Motor neuron (in vitro differentiated cells): ENCODE measurements around the gene ZNF564. TPM values are rescaled to one million over a fixed set of nuclear protein-coding genes. Genes with fewer than 3 reads are reported as not detected.
"Not testable (repeated sequence)": the region's sequence is repeated elsewhere in the genome, so short reads cannot be mapped to it uniquely, and the experiment has no call there.

Source experiments
- ATAC-seq, 8 experiments: fragments of 200-7000 bp; cut with Tn5 transposase; replicated peaks in 6 of 8; 2 replicates each; pipeline ENCODE4 v1.8.0; 2021; ENCODE audit warnings: mild to moderate bottlenecking in 8 of 8, moderate library complexity in 8 of 8
- H3K27ac ChIP-seq, 2 donors: fragments of 250-450 bp; sonication (Bioruptor Pico); 2 replicates each; pipeline ENCODE4 v1.9.0; 2021; ENCODE audit warnings: antibody characterized with exemption in 2 of 2, mild to moderate bottlenecking in 2 of 2, moderate library complexity in 1 of 2
- H3K4me1 ChIP-seq, 2 donors: fragments of 250-450 bp; sonication (Bioruptor Pico); replicated peaks in 1 of 2; 2 replicates each; pipeline ENCODE4 v1.6.1; 2021; ENCODE audit warnings: antibody characterized with exemption in 2 of 2, mild to moderate bottlenecking in 2 of 2, moderate library complexity in 1 of 2
- H3K4me3 ChIP-seq, 5 donors: fragments of 250-450 bp; sonication (Bioruptor Pico); 2 replicates each; pipeline ENCODE4 v1.9.0; 2021; ENCODE audit warnings: antibody characterized with exemption in 5 of 5, mild to moderate bottlenecking in 5 of 5, moderate library complexity in 4 of 5
- WGBS, 10 experiments: fragments of 450-650 bp; shearing (Covaris generic); methylation state at CpG; one replicate each; pipeline ENCODE4 v1.0.0; 2022; 5-methylcytosine and 5-hydroxymethylcytosine counted together
- in situ Hi-C, 9 experiments: fragments of 400-800 bp; cut with MboI; loops; one replicate each; pipeline ENCODE4 v1.15.0; 2021; ENCODE audit warnings: low sequenced_read_pairs in 9 of 9, low pct_unique_long_range_greater_than_20kb in 2 of 9; ENCODE audit not compliant: unreplicated experiment in 9 of 9
- total RNA-seq, 8 experiments: library from RNA; unstranded; fragments of 300-600 nt; gene quantifications; 2 replicates each; pipeline versions ENCODE4 v1.2.3 to v1.2.4, GENCODE V29; 2022

ZNF564 gene
- total RNA-seq, result 10 to 100 TPM in 6 of 8 experiments, 1 to 10 TPM in 2; 4.0 to 20.6 (median 15.5) TPM

DNA sequence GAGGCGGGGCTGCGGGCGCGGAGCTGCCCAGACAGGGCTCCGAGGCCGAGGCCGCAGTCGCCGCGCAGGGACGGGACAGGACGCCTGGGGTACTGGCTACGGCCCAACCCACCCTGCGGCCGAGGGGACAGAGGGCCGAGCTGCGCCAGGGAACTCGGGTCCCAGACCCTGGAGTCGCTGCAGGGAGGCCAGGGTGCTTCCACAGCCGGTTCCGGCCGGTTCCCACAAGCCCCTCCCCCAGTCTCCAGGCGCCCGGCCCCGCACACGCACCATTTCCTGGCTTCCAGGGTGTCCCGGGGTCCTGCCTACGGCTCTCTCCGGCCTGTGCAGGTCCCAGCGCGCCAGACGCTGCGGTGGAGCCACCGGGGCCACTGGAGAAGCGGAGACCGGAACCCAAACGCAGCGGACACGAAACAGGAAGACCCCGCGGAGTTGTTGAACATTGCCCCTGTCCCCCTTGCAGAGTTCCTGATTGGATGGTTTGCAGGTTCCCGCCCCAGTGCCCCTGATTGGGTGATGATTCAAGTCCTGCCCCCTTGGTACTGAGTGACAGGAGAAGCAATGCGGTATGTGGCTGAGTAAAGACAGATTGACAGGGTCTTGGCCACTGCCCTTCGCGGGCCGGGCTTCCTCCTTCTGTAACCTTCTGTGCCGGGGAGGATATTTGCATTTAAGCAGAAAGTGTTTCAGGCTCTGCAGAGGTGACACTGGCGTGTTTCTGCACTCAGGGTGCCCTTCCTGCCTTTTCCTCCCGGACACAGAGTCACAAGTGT is at the start of gene ZNF564:
ZNF564 (minus strand) TSS at position 423 of the 773 bp plus-strand sequence; CDS start at position 273, 150 bp downstream.
- in situ Hi-C loops, result no loop called here
- 0 to 8% (median 0%) methylated on average over 2 to 10 of the region's 49 CpGs; no CpG with 5 or more reads in 5 of the 10 experiments for WGBS, 10 experiments

DNA sequence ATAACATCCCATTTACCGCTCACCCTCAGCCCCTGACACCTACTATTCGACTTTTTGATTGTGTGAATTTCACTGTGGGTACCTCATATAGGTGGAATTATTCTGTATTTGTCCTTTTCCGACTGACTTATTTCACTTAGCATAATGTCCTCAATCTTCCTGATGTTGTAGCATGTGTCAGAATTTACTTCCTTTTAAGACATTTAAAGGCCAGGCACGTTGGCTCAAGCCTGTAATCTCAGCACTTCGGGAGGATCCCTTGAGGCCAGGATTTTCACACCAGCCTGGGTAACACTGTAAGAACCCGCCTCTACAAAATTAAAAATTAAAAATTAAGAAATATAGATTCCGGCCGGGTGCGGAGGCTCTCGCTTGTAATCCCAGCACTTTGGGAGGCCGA is 46.3 kb upstream of the ZNF564 start:
- no peak for ATAC-seq
- 77 to 93% (median 86%) methylated on average over 4 to 11 of the region's 11 CpGs; no CpG with 5 or more reads in 2 of the 10 experiments for WGBS, 10 experiments
- in situ Hi-C loops, result no loop called here

More for the DNA sequence above, at the start of gene ZNF564:
- peak; percentile 91 to 96 (median 94) for ATAC-seq
- peak within 1 kb of the TSS; percentile 93 to 98 for H3K27ac ChIP-seq
- peaks cover 14 to 18% of the 10 kb centered on the region in 2 donors for H3K4me1 ChIP-seq
- peak within 1 kb of the TSS; percentile 62 to 84 (median 74) for H3K4me3 ChIP-seq

DNA sequence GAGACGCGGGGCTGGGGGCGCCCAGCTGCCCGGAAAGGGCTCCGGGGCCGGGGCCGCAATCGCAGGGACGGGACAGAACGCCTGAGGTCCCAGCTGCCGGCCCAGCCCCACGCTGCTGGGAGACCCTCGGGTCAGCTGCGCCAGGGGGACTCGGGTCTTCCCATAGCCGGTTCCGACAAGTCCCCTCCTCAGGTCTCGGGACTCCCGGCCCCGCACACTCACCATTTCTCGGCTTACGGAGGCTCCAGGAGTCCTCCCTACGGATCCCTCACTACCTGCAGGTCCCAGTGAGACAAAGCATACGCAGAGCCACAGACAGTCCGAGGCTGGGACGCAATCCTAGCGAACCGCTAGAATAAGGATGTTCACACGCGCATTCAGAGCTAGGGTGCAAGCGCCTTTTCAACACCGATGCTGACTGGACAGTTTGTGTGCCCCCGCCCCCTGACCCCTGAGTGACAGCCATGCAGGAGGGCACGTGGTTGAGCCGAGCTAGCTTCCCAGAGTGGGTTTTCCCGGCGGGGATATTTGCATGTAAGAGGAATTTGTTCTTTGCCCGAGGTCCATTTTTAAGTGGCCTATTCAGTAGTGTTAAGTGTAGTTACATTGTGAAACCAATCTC is 45.8 kb upstream of the ZNF564 start:
- Histone ChIP-seq H3K27ac (no peak overlapping the region), H3K4me1 (no peaks in the 10 kb centered on the region), H3K4me3 (no peak overlapping the region)
- 55 to 100% (median 75%) methylated on average over 1 to 14 of the region's 38 CpGs; no CpG with 5 or more reads in 2 of the 10 experiments for WGBS, 10 experiments
- in situ Hi-C loops, result no loop called here
- ATAC-seq, result no peak

More for the DNA sequence above, 46.3 kb upstream of the ZNF564 start:
- Histone ChIP-seq H3K4me1 (no peaks in the 10 kb centered on the region), H3K27ac (no peak overlapping the region), H3K4me3 (no peak overlapping the region)

DNA sequence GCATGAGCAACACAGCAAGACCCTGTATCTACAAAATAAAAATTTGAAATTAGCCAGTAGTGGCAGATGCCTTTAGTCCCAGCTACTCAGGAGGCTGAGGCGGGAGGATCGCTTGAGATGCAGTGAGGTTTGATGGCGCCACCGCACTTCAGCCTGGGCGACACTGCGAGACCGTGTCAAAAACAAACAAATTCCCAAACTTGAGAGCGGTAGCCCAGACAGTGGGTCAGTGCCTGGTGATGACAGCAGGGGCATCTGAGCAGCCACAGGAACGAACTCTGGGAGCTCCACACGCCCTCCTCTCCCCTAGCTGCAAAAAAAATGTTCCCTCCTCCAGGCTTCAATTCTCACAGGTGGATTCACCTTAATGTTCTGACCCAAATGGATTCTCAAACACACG is 45.2 kb upstream of the ZNF564 start:
- Histone ChIP-seq H3K4me3 (no peak overlapping the region), H3K4me1 (no peaks in the 10 kb centered on the region), H3K27ac (no peak overlapping the region)
- ATAC-seq, result no peak
- in situ Hi-C loops, result no loop called here
- WGBS, 10 experiments, result 83 to 100% (median 95%) methylated on average over 1 to 10 of the region's 11 CpGs; no CpG with 5 or more reads in 4 of the 10 experiments

DNA sequence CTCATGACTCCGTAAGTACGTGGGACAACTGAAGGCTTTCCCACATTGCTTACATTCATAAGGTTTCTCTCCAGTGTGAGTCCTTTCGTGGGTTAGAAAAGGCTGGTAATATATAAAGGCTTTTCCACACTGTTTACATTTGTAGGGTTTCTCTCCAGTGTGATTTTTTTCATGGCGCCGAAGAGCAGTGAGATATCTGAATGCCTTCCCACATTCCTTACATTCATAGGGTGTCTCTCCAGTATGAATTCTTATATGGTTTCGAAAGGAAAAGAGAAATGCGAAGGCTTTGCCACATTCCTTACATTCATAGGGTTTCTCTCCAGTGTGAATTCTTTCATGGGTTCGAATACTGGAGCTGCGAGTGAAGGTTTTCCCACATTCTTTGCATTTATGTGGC is 29.8 kb upstream of the ZNF564 start:
- no peak overlapping the region for H3K27ac ChIP-seq
- H3K4me3 ChIP-seq, result no peak overlapping the region
- in situ Hi-C loops, result no loop called here
- ATAC-seq, result no peak
- 66 to 100% (median 92%) methylated on average over 1 to 7 of the region's 9 CpGs for WGBS, 10 experiments
- no peaks in the 10 kb centered on the region for H3K4me1 ChIP-seq

DNA sequence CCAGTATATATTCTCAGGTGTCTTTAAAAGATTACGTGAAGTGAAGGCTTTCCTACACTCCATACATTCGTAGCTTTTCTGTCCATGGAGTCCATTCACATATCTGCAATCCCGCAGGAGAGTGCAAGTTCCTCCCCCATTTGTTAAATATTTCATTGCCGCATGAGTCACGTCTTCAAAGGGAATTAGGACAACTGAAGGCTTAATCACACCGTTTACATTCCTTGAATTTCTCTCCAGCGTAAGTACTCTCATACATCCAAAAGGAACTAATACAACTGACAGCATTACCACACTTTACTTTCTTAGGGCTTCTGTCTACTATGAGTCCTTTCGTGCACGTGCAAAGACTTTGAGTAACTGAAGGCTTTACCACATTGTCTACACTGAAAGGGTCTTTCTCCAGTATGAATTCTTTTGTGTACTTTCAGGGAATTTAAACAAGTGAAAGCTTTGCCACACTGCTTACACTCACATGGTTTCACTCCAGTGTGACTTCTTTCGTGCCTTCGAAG is 29.0 kb upstream of the ZNF564 start:
- no peak overlapping the region for H3K27ac ChIP-seq
- 80 to 98% (median 93%) methylated on average over 2 to 11 of the region's 11 CpGs for WGBS, 10 experiments
- in situ Hi-C loops, result no loop called here
- H3K4me1 ChIP-seq, result no peaks in the 10 kb centered on the region
- H3K4me3 ChIP-seq, result no peak overlapping the region
- ATAC-seq, result no peak

DNA sequence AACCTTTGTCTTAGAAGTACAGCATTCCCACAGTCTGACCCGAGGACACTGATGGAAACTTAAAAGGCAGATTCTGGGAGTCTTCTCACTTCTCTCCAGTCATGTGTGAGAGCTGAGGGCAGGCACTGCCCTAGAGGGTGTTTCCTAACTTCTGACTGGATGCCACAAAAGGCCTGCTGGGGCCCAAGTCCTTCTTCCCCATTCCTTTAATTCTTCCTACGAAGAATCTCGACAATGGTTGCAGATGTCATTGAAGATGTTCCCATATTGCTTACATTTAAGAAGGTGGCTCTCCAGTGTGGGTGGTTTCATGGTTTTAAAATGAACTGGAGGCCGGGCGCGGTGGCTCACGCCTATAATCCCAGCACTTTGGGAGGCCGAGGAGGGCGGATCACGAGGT is 27.4 kb upstream of the ZNF564 start:
- Histone ChIP-seq H3K4me1 (no peaks in the 10 kb centered on the region), H3K27ac (no peak overlapping the region), H3K4me3 (no peak overlapping the region)
- ATAC-seq, result no peak
- in situ Hi-C loops, result no loop called here
- WGBS, 10 experiments, result 60 to 98% (median 80%) methylated on average over 1 to 8 of the region's 10 CpGs; no CpG with 5 or more reads in 5 of the 10 experiments

DNA sequence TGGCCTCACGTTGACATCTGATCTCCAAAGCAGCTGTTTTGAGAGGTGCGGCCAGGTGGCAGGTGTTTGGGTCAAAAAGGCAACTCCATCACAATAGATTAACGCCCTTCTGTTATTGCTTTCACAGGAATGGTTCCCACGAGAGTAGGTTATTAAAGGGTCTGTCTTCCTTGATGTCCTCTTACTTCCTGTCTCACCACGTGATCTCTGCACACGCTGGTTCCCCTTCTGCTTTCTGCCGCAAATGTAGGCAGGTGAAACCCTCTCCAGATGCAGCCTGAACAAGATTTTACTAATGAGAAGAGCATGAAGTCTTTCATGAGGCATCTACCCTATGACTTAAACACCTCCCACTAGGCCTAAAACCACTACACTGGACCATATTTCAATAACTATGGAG is 22.8 kb upstream of the ZNF564 start:
- Histone ChIP-seq H3K4me1 (no peaks in the 10 kb centered on the region), H3K4me3 (no peak overlapping the region), H3K27ac (no peak overlapping the region)
- no peak for ATAC-seq
- WGBS, 10 experiments, result 6 to 96% (median 80%) methylated on average over 1 to 5 of the region's 7 CpGs; no CpG with 5 or more reads in 3 of the 10 experiments
- in situ Hi-C loops, result no loop called here

DNA sequence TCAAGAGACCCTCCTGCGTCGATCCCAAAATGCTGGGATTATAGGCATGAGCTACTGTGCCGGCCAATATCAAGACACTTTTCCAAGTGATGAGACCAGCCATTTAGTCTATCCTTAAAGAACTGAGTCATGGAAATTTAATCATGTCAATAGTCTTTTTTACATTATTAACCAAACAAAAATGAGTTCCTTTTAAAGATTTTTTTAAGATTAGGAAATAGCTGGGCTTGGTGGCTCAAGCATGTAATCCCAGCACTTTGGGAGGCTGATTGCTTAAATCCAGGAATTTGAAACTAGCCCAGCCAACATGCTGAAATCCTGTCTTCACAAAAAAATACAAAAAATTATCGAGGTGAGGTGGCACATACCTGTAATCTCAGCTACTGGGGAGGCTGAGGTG is 16.7 kb upstream of the ZNF564 start:
- ATAC-seq, result no peak
- H3K4me1 ChIP-seq, result no peaks in the 10 kb centered on the region
- no peak overlapping the region for H3K27ac ChIP-seq
- H3K4me3 ChIP-seq, result no peak overlapping the region
- in situ Hi-C loops, result no loop called here
- 67 to 100% (median 83%) methylated on average over 1 to 4 of the region's 4 CpGs; no CpG with 5 or more reads in 1 of the 10 experiments for WGBS, 10 experiments

DNA sequence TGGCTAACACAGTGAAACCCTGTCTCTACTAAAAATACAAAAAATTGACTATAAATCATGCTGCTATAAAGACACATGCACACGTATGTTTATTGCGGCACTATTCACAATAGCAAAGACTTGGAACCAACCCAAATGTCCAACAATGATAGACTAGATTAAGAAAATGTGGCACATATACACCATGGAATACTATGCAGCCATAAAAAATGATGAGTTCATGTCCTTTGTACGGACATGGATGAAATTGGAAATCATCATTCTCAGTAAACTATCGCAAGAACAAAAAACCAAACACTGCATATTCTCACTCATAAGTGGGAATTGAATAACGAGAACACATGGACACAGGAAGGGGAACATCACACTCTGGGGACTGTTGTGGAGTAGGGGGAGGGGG is 15.1 kb upstream of the ZNF564 start:
- H3K27ac ChIP-seq, ATAC-seq, H3K4me3 ChIP-seq, H3K4me1 ChIP-seq, in situ Hi-C loops: not testable (repeated sequence)
- WGBS, 10 experiments, result no CpG with 5 or more reads among the region's 5 CpGs

DNA sequence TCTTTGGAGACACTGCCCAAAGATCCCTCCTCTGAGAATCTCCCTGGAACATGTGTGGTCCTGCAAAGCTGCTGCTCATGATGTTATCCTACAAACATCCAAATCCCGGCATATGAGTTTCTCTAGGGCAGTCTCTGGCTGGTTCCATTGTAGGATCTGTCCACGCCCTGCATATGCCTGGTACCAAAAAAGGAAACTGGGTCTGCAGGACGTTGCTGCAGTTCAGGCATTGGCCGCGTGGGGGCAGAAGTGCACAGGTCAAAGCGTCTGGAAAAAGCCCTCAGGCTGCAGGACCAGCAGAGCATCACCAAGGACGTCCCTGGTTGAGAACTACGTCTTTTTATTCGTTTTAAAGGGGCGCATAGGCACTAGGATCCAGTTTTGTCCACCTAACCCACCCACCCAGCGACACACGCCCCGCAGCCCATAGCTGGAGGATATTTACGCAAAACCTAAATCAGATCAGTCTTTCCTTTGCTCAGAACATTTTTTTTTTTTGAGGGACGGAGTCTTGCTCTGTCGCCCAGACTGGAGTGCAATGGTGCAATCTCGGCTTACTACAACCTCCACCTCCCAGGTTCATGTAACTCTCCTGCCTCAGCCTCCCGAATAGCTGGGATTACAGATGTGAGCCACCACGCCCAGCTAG is 12.9 kb upstream of the ZNF564 start:
- peak; percentile 58 to 99 (median 74) for ATAC-seq
- WGBS, 10 experiments, result 1 to 67% (median 10%) methylated on average over 3 to 10 of the region's 19 CpGs; no CpG with 5 or more reads in 3 of the 10 experiments
- H3K27ac ChIP-seq, result no peak overlapping the region
- in situ Hi-C loops, result no loop called here
- no peaks in the 10 kb centered on the region for H3K4me1 ChIP-seq
- no peak overlapping the region for H3K4me3 ChIP-seq

DNA sequence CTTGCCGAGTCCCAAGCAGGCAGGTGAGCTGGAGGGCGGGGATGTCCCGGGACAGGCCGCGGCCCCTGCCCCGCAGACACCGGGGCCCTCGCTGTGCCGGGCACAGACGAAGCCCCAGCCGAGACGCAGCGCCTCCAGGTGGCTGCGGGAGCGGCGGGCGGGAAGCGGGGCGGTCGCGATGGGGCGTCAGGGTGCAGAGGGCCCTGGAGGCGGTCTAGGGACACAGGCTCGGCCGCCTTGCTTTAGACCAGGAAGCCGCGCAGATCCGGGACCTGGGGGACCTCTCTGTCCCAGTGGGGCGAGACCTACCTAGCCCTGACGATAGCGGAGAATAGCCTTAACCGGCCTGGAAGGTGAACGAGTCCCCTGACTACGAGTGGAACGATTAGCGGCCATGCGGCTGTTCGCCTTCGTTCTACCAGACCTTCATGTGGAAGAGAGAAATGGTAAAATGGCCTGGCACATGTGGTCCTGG is 4.2 kb upstream of the ZNF564 start:
- H3K4me3 ChIP-seq, result no peak overlapping the region
- ATAC-seq, result no peak
- 25 to 100% (median 96%) methylated on average over 1 to 13 of the region's 39 CpGs; no CpG with 5 or more reads in 5 of the 10 experiments for WGBS, 10 experiments
- H3K27ac ChIP-seq, result no peak overlapping the region
- in situ Hi-C loops, result no loop called here
- peaks cover 7% of the 10 kb centered on the region in 2 donors for H3K4me1 ChIP-seq

DNA sequence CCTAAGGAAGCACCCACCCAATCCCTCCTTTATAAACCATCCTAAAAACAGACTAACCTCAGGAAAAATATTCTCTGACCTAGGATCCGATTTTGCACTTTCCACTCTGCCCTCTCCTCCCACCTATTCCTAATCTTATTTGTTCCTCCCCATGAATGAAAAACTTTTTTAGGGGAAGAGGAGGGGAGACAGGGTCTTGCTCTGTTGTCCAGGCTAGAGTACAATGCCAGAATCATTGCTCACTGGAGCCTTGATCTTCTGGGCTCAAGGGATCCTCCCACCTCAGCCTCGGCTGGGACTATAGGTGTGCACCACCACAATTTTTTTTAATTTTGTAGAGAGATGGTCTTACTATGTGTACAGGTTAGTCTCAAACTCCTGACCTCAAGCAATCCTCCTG is 4.4 kb downstream of the ZNF564 start:
- in situ Hi-C loops, result no loop called here
- 40 to 100% (median 86%) methylated on average over 1 to 2 of the region's 2 CpGs; no CpG with 5 or more reads in 1 of the 10 experiments for WGBS, 10 experiments

More for the DNA sequence above, 4.4 kb downstream of the ZNF564 start:
- Histone ChIP-seq H3K27ac (no peak overlapping the region), H3K4me1 (peaks cover 7 to 11% of the 10 kb centered on the region in 2 donors), H3K4me3 (no peak overlapping the region)
- ATAC-seq, result no peak
